GM23338 (cell line): Measurements from ENCODE around the gene TRMT5. TPM values are rescaled to one million over a fixed set of nuclear protein-coding genes. Genes with fewer than 3 reads are reported as not detected.

Source experiments
- ATAC-seq: fragments of 200-7000 bp; cut with Tn5 transposase; 3 replicates; pipeline ENCODE4 v1.9.1; 2020
- DNase-seq: peaks from one replicate; pipeline ENCODE4 v3.0.0-alpha.2; 2015; ENCODE audit warnings: low spot score
- H2AFZ ChIP-seq: fragments of 200-600 bp; sonication (generic); 2 replicates; pipeline ENCODE4 v1.8.0; 2016; ENCODE audit warnings: antibody characterized with exemption, mild to moderate bottlenecking, moderate library complexity
- H3F3A ChIP-seq: fragments of 200-600 bp; sonication (generic); replicated peaks from 2 replicates; pipeline ENCODE4 v1.8.0; 2017; ENCODE audit warnings: antibody characterized with exemption, mixed run types, low read depth
- H3K27ac ChIP-seq: fragments of 200-600 bp; sonication (generic); 2 replicates; pipeline ENCODE4 v1.6.1; 2016; ENCODE audit warnings: low read depth
- H3K27me3 ChIP-seq: fragments of 200-600 bp; sonication (generic); 2 replicates; pipeline ENCODE4 v1.8.0; 2016; ENCODE audit warnings: mild to moderate bottlenecking, mixed run types, moderate library complexity; ENCODE audit not compliant: insufficient read depth
- H3K36me3 ChIP-seq: fragments of 200-600 bp; sonication (generic); 2 replicates; pipeline ENCODE4 v1.8.0; 2016; ENCODE audit warnings: mild to moderate bottlenecking; ENCODE audit not compliant: insufficient read depth
- H3K4me1 ChIP-seq: fragments of 200-600 bp; sonication (generic); 2 replicates; pipeline ENCODE4 v1.8.0; 2016; ENCODE audit warnings: mild to moderate bottlenecking, moderate library complexity; ENCODE audit not compliant: insufficient read depth
- H3K4me2 ChIP-seq: fragments of 200-600 bp; sonication (generic); 2 replicates; pipeline ENCODE4 v1.7.1; 2017; ENCODE audit warnings: mixed run types
- H3K4me3 ChIP-seq: fragments of 200-600 bp; sonication (generic); 2 replicates; pipeline ENCODE4 v1.6.1; 2016; ENCODE audit warnings: mixed run types
- H3K79me2 ChIP-seq: fragments of 200-600 bp; sonication (generic); replicated peaks from 2 replicates; pipeline ENCODE4 v1.8.0; 2017; ENCODE audit warnings: mild to moderate bottlenecking; ENCODE audit not compliant: insufficient read depth
- H3K9me2 ChIP-seq: fragments of 200-600 bp; sonication (generic); 2 replicates; pipeline ENCODE4 v1.8.0; 2017; ENCODE audit not compliant: insufficient read depth
- H4K20me1 ChIP-seq: fragments of 200-600 bp; sonication (generic); replicated peaks from 2 replicates; pipeline ENCODE4 v1.8.0; 2017; ENCODE audit warnings: mild to moderate bottlenecking; ENCODE audit not compliant: insufficient read depth
- H3K27ac Mint-ChIP-seq: 2 replicates; pipeline ENCODE4 v1.8.0; 2020; ENCODE audit warnings: inconsistent platforms, mild to moderate bottlenecking, moderate library complexity, mixed read lengths
- H3K27me3 Mint-ChIP-seq: 3 replicates; pipeline ENCODE4 v1.8.0; 2022; ENCODE audit warnings: low read depth, mild to moderate bottlenecking, moderate library complexity, mixed read lengths, inconsistent platforms; ENCODE audit not compliant: insufficient read depth, poor library complexity
- H3K36me3 Mint-ChIP-seq: 3 replicates; pipeline ENCODE4 v1.8.0; 2021; ENCODE audit warnings: low read depth, mild to moderate bottlenecking, inconsistent platforms, moderate library complexity, mixed read lengths
- H3K4me1 Mint-ChIP-seq: 3 replicates; pipeline ENCODE4 v1.8.0; 2020; ENCODE audit warnings: mild to moderate bottlenecking, inconsistent platforms, mixed read lengths
- H3K4me3 Mint-ChIP-seq: 3 replicates; pipeline ENCODE4 v1.8.0; 2021; ENCODE audit warnings: moderate library complexity, mild to moderate bottlenecking, inconsistent platforms, mixed read lengths
- H3K9me3 Mint-ChIP-seq: 3 replicates; pipeline ENCODE4 v1.8.0; 2020; ENCODE audit warnings: moderate library complexity, mild to moderate bottlenecking, inconsistent platforms, mixed read lengths
- CREB1 ChIP-seq: fragments of 250-450 bp; sonication (Bioruptor Pico); IDR thresholded peaks from 2 replicates; pipeline ENCODE4 v1.5.0; 2020; ENCODE audit warnings: low read depth, mild to moderate bottlenecking, moderate library complexity
- ETS1 ChIP-seq: IDR thresholded peaks from 2 replicates; pipeline ENCODE4 v1.6.1; 2016; ENCODE audit warnings: antibody characterized with exemption
- EZH2 ChIP-seq: fragments of 200-600 bp; sonication (generic); IDR thresholded peaks from one replicate; pipeline ENCODE4 v1.8.0; 2017; ENCODE audit warnings: antibody characterized with exemption, mild to moderate bottlenecking, low read depth; ENCODE audit not compliant: unreplicated experiment
- EZH2phosphoT487 ChIP-seq: fragments of 200-600 bp; sonication (generic); IDR thresholded peaks from one replicate; pipeline ENCODE4 v1.8.1; 2018; ENCODE audit warnings: antibody characterized with exemption; ENCODE audit not compliant: unreplicated experiment
- JUNB ChIP-seq: IDR thresholded peaks from one replicate; pipeline ENCODE4 v1.6.1; 2016; ENCODE audit warnings: antibody characterized with exemption; ENCODE audit not compliant: unreplicated experiment
- STAT1 ChIP-seq: IDR thresholded peaks from one replicate; pipeline ENCODE4 v1.6.1; 2016; ENCODE audit warnings: antibody characterized with exemption; ENCODE audit not compliant: unreplicated experiment
- ZNF114 ChIP-seq: fragments of 250-450 bp; sonication (Bioruptor Pico); IDR thresholded peaks from 2 replicates; pipeline ENCODE4 v1.5.0; 2020; ENCODE audit warnings: mild to moderate bottlenecking, moderate library complexity
- ZNF331 ChIP-seq: fragments of 250-450 bp; sonication (Bioruptor Pico); IDR thresholded peaks from 2 replicates; pipeline ENCODE4 v1.5.0; 2020; ENCODE audit warnings: low read depth, mild to moderate bottlenecking, moderate library complexity
- polyA plus RNA-seq: library from polyadenylated mRNA; unstranded; fragments of >200 nt; fragmentation: Nextera tagmentation; extraction: Ambion mirVana; gene quantifications from 2 replicates; pipeline ENCODE4 v1.2.1, GENCODE V29; 2016
- total RNA-seq: library from RNA; depleted of rRNA; stranded (reverse); fragments of >200 nt; shearing (Covaris generic); gene quantifications from 2 replicates; pipeline ENCODE4 v1.2.3, GENCODE V29; 2014
- TF ChIP-seq, protein P1 (sequence below): fragments of 250-450 bp; sonication (Bioruptor Pico); IDR thresholded peaks from 2 replicates; pipeline ENCODE4 v1.5.0; 2020; ENCODE audit warnings: mild to moderate bottlenecking, moderate library complexity
- TF ChIP-seq, protein P2 (sequence below), 2 experiments: fragments of 200-600 bp in 1 of 2; sonication (generic) in 1 of 2; conservative IDR thresholded peaks; 2 replicates each; pipeline versions ENCODE4 v1.5.1 to v1.6.1; 2016 to 2017; ENCODE audit warnings: antibody characterized with exemption in 2 of 2, low read depth in 2 of 2, mild to moderate bottlenecking in 2 of 2, moderate library complexity in 1 of 2

Gene TRMT5
- total and polyA plus RNA-seq, 2 experiments from 2014 or later, result 9.8 to 18.4 TPM

DNA sequence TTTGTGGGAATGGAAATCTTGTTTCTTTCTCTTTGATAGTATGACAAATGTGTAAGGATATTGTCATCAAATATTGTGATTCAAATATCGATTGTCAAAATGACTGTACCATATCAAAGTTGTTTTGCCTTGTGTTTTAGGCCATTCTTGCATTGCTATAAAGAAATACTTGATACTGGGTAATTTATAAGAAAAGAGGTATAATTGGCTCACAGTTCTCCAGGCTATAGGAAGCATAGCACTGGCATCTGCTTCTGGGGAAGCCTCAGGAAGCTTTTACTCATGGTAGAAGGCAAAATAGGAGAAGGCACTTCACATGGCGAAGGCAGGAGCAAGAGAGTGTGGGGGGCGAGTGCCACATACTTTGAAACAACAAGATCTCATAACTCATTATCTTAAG is 7.8 kb downstream of the TRMT5 start (continued):
- TF ChIP-seq, protein P1, sequence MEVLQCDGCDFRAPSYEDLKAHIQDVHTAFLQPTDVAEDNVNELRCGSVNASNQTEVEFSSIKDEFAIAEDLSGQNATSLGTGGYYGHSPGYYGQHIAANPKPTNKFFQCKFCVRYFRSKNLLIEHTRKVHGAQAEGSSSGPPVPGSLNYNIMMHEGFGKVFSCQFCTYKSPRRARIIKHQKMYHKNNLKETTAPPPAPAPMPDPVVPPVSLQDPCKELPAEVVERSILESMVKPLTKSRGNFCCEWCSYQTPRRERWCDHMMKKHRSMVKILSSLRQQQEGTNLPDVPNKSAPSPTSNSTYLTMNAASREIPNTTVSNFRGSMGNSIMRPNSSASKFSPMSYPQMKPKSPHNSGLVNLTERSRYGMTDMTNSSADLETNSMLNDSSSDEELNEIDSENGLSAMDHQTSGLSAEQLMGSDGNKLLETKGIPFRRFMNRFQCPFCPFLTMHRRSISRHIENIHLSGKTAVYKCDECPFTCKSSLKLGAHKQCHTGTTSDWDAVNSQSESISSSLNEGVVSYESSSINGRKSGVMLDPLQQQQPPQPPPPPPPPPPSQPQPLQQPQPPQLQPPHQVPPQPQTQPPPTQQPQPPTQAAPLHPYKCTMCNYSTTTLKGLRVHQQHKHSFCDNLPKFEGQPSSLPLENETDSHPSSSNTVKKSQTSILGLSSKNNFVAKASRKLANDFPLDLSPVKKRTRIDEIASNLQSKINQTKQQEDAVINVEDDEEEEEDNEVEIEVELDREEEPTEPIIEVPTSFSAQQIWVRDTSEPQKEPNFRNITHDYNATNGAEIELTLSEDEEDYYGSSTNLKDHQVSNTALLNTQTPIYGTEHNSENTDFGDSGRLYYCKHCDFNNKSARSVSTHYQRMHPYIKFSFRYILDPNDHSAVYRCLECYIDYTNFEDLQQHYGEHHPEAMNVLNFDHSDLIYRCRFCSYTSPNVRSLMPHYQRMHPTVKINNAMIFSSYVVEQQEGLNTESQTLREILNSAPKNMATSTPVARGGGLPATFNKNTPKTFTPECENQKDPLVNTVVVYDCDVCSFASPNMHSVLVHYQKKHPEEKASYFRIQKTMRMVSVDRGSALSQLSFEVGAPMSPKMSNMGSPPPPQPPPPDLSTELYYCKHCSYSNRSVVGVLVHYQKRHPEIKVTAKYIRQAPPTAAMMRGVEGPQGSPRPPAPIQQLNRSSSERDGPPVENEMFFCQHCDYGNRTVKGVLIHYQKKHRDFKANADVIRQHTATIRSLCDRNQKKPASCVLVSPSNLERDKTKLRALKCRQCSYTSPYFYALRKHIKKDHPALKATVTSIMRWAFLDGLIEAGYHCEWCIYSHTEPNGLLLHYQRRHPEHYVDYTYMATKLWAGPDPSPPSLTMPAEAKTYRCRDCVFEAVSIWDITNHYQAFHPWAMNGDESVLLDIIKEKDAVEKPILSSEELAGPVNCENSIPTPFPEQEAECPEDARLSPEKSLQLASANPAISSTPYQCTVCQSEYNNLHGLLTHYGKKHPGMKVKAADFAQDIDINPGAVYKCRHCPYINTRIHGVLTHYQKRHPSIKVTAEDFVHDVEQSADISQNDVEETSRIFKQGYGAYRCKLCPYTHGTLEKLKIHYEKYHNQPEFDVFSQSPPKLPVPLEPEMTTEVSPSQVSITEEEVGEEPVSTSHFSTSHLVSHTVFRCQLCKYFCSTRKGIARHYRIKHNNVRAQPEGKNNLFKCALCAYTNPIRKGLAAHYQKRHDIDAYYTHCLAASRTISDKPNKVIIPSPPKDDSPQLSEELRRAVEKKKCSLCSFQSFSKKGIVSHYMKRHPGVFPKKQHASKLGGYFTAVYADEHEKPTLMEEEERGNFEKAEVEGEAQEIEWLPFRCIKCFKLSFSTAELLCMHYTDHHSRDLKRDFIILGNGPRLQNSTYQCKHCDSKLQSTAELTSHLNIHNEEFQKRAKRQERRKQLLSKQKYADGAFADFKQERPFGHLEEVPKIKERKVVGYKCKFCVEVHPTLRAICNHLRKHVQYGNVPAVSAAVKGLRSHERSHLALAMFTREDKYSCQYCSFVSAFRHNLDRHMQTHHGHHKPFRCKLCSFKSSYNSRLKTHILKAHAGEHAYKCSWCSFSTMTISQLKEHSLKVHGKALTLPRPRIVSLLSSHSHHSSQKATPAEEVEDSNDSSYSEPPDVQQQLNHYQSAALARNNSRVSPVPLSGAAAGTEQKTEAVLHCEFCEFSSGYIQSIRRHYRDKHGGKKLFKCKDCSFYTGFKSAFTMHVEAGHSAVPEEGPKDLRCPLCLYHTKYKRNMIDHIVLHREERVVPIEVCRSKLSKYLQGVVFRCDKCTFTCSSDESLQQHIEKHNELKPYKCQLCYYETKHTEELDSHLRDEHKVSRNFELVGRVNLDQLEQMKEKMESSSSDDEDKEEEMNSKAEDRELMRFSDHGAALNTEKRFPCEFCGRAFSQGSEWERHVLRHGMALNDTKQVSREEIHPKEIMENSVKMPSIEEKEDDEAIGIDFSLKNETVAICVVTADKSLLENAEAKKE, result no peak
- TF ChIP-seq ETS1, result no peak
- no peak for TF ChIP-seq STAT1
- no peak for TF ChIP-seq EZH2

DNA sequence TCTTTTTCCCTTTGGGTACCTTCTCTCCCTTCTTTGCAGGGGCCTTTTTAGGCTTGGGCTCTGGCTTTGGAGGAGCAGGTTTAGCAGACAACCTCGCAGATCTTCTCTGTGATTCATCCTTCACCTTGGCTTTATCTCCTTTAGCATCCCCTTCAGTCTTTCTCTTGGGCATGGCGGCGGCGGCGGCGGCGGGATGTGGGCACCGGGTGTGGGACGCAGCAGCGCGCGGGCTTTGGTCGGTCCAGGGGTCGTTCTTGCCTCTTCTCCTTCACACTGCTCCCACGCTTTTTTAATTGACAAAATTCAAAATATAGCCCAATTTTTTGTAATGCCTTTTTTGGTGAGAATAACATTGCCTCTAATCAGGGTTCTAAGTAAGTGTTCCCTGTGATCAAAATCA is 8.6 kb downstream of the TRMT5 start:
- no peak overlapping the region for H3K27ac ChIP-seq
- Mint-ChIP-seq H3K9me3 (no peaks in the 10 kb centered on the region), H3K27ac (no peak overlapping the region), H3K4me3 (no peak overlapping the region), H3K4me1 (no peaks in the 10 kb centered on the region), H3K27me3 (no peaks in the 10 kb centered on the region), H3K36me3 (peaks cover 15% of the 10 kb centered on the region; the same call in 2 of the 3 replicates)
- no peaks in the 10 kb centered on the region for H3K4me1 ChIP-seq
- H3K79me2 ChIP-seq, result 0 out of 2 replicates have a peak, but pooled peaks cover 5% of the 10 kb centered on the region
- no peak overlapping the region for H2AFZ ChIP-seq
- H3F3A ChIP-seq, result no peaks in the 10 kb centered on the region
- H3K27me3 ChIP-seq, result no peaks in the 10 kb centered on the region
- H3K9me2 ChIP-seq, result no peaks in the 10 kb centered on the region
- DNase-seq, result no peak
- no peak for ATAC-seq
- no peaks in the 10 kb centered on the region for H4K20me1 ChIP-seq
- peaks cover 6% of the 10 kb centered on the region; the same call in 1 of the 2 replicates for H3K36me3 ChIP-seq
- no peak overlapping the region for H3K4me2 ChIP-seq
- H3K4me3 ChIP-seq, result no peak overlapping the region
- no peak for TF ChIP-seq ZNF114 (CRISPR knock-in tag)
- TF ChIP-seq, protein P2, sequence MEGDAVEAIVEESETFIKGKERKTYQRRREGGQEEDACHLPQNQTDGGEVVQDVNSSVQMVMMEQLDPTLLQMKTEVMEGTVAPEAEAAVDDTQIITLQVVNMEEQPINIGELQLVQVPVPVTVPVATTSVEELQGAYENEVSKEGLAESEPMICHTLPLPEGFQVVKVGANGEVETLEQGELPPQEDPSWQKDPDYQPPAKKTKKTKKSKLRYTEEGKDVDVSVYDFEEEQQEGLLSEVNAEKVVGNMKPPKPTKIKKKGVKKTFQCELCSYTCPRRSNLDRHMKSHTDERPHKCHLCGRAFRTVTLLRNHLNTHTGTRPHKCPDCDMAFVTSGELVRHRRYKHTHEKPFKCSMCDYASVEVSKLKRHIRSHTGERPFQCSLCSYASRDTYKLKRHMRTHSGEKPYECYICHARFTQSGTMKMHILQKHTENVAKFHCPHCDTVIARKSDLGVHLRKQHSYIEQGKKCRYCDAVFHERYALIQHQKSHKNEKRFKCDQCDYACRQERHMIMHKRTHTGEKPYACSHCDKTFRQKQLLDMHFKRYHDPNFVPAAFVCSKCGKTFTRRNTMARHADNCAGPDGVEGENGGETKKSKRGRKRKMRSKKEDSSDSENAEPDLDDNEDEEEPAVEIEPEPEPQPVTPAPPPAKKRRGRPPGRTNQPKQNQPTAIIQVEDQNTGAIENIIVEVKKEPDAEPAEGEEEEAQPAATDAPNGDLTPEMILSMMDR (conservative IDR thresholded peaks at IDR 0.05; ENCODE audit: low read depth in 2 of 2), result no peak
- no peak for TF ChIP-seq ZNF331 (CRISPR knock-in tag)
- no peak for TF ChIP-seq STAT1
- TF ChIP-seq CREB1 (CRISPR knock-in tag), result no peak
- no peak for TF ChIP-seq JUNB
- no peak for TF ChIP-seq EZH2phosphoT487
- no peak for TF ChIP-seq ETS1
- no peak for TF ChIP-seq EZH2
